Body of pancreas (tissue), 4 donors: ENCODE results near the gene NXPH3.

Experiments
- CTCF ChIP-seq, 7 experiments: fragments of 450-650 bp in 4 of 7; fragments of 200-600 bp in 3 of 7; sonication (generic) in 3 of 7; IDR thresholded peaks; one replicate each; pipeline ENCODE4 v1.5.1; 2016 to 2019; ENCODE audit warnings: antibody characterized with exemption in 7 of 7
- POLR2A ChIP-seq, 3 donors: fragments of 450-650 bp; IDR thresholded peaks; one replicate each; pipeline ENCODE4 v1.6.1; 2016; ENCODE audit warnings: antibody characterized with exemption in 3 of 3, mild to moderate bottlenecking in 2 of 3

- TF ChIP-seq CTCF (IDR thresholded peaks at IDR 0.05) (peak in 6 of 7 experiments; percentile 17 to 50 (median 38)), POLR2A (IDR thresholded peaks at IDR 0.05) (no peak)
Measured at GRCh38 chr17:49557312-49558024, 18.2 kb upstream of the NXPH3 start.
